K562 (cell line): ENCODE data around the gene ZFP62. TPM values are rescaled to one million over a fixed set of nuclear protein-coding genes. Genes with fewer than 3 reads are reported as not detected.
A peak's percentile ranks its signal among the peaks of the same experiment; 100 is the strongest.

ENCODE experiments used
- ARHGAP35 ChIP-seq: fragments of 450-650 bp; IDR thresholded peaks from 2 replicates; pipeline ENCODE4 v1.6.1; 2018; ENCODE audit not compliant: partially characterized antibody
- BDP1 ChIP-seq: IDR thresholded peaks from 3 replicates; pipeline ENCODE4 v1.6.1; 2011; ENCODE audit not compliant: insufficient read length, insufficient read depth
- CBFA2T2 ChIP-seq: fragments of 450-650 bp; conservative IDR thresholded peaks from 2 replicates; pipeline ENCODE4 v1.6.1; 2017; ENCODE audit warnings: mild to moderate bottlenecking
- CBX5 ChIP-seq: IDR thresholded peaks from 2 replicates; pipeline ENCODE4 v1.6.1; 2014; ENCODE audit warnings: low read depth, borderline replicate concordance
- CEBPG ChIP-seq, 3 experiments: fragments of 200-800 bp in 1 of 3; sonication (Bioruptor generic) in 1 of 3; sonication (generic) in 1 of 3; formaldehyde crosslinking in 1 of 3; IDR thresholded peaks in 2 of 3; conservative IDR thresholded peaks in 1 of 3; 2 replicates each; pipeline versions ENCODE4 v1.6.1 to v1.8.0; 2016 to 2022; ENCODE audit warnings: missing compliant biosample characterization in 2 of 3, missing genetic modification characterization in 2 of 3, mild to moderate bottlenecking in 1 of 3, missing genetic modification reagents in 1 of 3
- CHD2 ChIP-seq: IDR thresholded peaks from 2 replicates; pipeline ENCODE4 v1.6.1; 2011; ENCODE audit warnings: low read depth, low read length
- MAZ ChIP-seq, 2 experiments: fragments of 450-650 bp in 1 of 2; sonication (generic) in 1 of 2; formaldehyde crosslinking; IDR thresholded peaks in 1 of 2; conservative IDR thresholded peaks in 1 of 2; 2 replicates each; pipeline versions ENCODE4 v1.4.0 to v1.5.0; 2020; ENCODE audit warnings: mild to moderate bottlenecking in 1 of 2, missing genetic modification reagents in 1 of 2
- MBD1 ChIP-seq: fragments of 250-450 bp; sonication (Bioruptor Pico); IDR thresholded peaks from 2 replicates; pipeline ENCODE4 v1.8.0; 2022; ENCODE audit warnings: inconsistent platforms
- MED1 ChIP-seq: sonication (generic); formaldehyde crosslinking; IDR thresholded peaks from 2 replicates; pipeline ENCODE4 v1.8.1; 2023; ENCODE audit warnings: missing genetic modification reagents, borderline replicate concordance
- MIER1 ChIP-seq: fragments of 450-650 bp; IDR thresholded peaks from 2 replicates; pipeline ENCODE4 v1.6.1; 2016; ENCODE audit warnings: antibody characterized with exemption, mild to moderate bottlenecking, low read depth
- MXD1 ChIP-seq: fragments of 250-450 bp; sonication (Bioruptor Pico); IDR thresholded peaks from 2 replicates; pipeline ENCODE4 v1.8.0; 2021; ENCODE audit warnings: borderline replicate concordance, mild to moderate bottlenecking, moderate library complexity; ENCODE audit not compliant: poor library complexity, severe bottlenecking
- NFRKB ChIP-seq: fragments of 450-650 bp; IDR thresholded peaks from 2 replicates; pipeline ENCODE4 v1.6.1; 2016; ENCODE audit warnings: low read depth
- NR2C2 ChIP-seq, 2 experiments: fragments of 200-800 bp in 1 of 2; sonication (Bioruptor generic) in 1 of 2; sonication (generic) in 1 of 2; formaldehyde crosslinking in 1 of 2; IDR thresholded peaks; 2 replicates each; pipeline versions ENCODE4 v1.6.1 to v1.8.0; 2016 to 2022; ENCODE audit warnings: mild to moderate bottlenecking in 1 of 2, missing compliant biosample characterization in 1 of 2, missing genetic modification characterization in 1 of 2, missing genetic modification reagents in 1 of 2
- OTX1 ChIP-seq: fragments of 450-650 bp; formaldehyde crosslinking; IDR thresholded peaks from 2 replicates; pipeline ENCODE4 v1.4.0; 2022; ENCODE audit warnings: mild to moderate bottlenecking
- RFX1 ChIP-seq: fragments of 450-650 bp; IDR thresholded peaks from 2 replicates; pipeline ENCODE4 v1.6.1; 2016; ENCODE audit warnings: mild to moderate bottlenecking, moderate library complexity
- SIN3A ChIP-seq, 2 experiments: fragments of 150-350 bp in 1 of 2; IDR thresholded peaks; 2 replicates each; pipeline ENCODE4 v1.6.1; 2011 to 2016; ENCODE audit warnings: borderline replicate concordance in 2 of 2, low read depth in 2 of 2, low read length in 2 of 2, mild to moderate bottlenecking in 2 of 2, moderate library complexity in 2 of 2; ENCODE audit not compliant: control insufficient read depth in 1 of 2
- SIN3B ChIP-seq: fragments of 450-650 bp; IDR thresholded peaks from 2 replicates; pipeline ENCODE4 v1.6.1; 2017; ENCODE audit warnings: low read depth, mild to moderate bottlenecking, moderate library complexity
- SMC3 ChIP-seq: conservative IDR thresholded peaks from 2 replicates; pipeline ENCODE4 v1.6.1; 2011; ENCODE audit warnings: low read depth, low read length, improper control_type of control experiment; ENCODE audit not compliant: insufficient read depth
- TEAD2 ChIP-seq: fragments of 450-650 bp; IDR thresholded peaks from 2 replicates; pipeline ENCODE4 v1.6.1; 2016; ENCODE audit warnings: missing genetic modification characterization, control low read depth, missing compliant biosample characterization
- YY1 ChIP-seq, 3 experiments: IDR thresholded peaks; 2 replicates each; pipeline ENCODE4 v1.6.1; 2011; ENCODE audit warnings: low read length in 2 of 3, mild to moderate bottlenecking in 2 of 3, moderate library complexity in 2 of 3, borderline replicate concordance in 1 of 3, control low read depth in 1 of 3, low read depth in 1 of 3; ENCODE audit not compliant: insufficient read depth in 3 of 3, insufficient replicate concordance in 2 of 3, control insufficient read depth in 1 of 3, insufficient read length in 1 of 3; ENCODE audit errors: extremely low read depth in 1 of 3
- ZKSCAN3 ChIP-seq: fragments of 250-450 bp; sonication (Bioruptor Pico); IDR thresholded peaks from 2 replicates; pipeline ENCODE4 v1.4.0; 2020
- ZNF197 ChIP-seq: fragments of 200-800 bp; sonication (Bioruptor generic); IDR thresholded peaks from 2 replicates; pipeline ENCODE4 v1.6.1; 2016; ENCODE audit warnings: low read depth, missing genetic modification characterization, missing compliant biosample characterization
- ZNF384 ChIP-seq: IDR thresholded peaks from 2 replicates; pipeline ENCODE4 v1.6.1; 2012; ENCODE audit warnings: low read depth, low read length, improper control_type of control experiment
- polyA plus RNA-seq, 8 experiments: library from polyadenylated mRNA; depleted of rRNA in 4 of 8; stranded (reverse) in 5 of 8; unstranded in 3 of 8; fragments of >200 nt; fragmentation: Nextera tagmentation in 2 of 8; fragmentation: Illumina TruSeq in 1 of 8; extraction: Ambion mirVana in 2 of 8; extraction: Trizol in 1 of 8; gene quantifications; 2 replicates each; pipeline versions ENCODE4 v1.2.1 to v1.2.3, GENCODE V29; 2011 to 2014; ENCODE audit warnings: inconsistent platforms in 1 of 8, missing spikeins in 1 of 8
- total RNA-seq, 7 experiments: library from RNA; depleted of rRNA in 6 of 7; stranded (reverse); fragments of >200 nt in 6 of 7; fragmentation: Illumina TruSeq in 2 of 7; extraction: Trizol in 2 of 7; gene quantifications; 2 replicates each; pipeline versions ENCODE4 v1.2.1 to v1.2.3, GENCODE V29; 2011 to 2021; ENCODE audit warnings: low replicate concordance in 1 of 7

ZFP62 gene
- total and polyA plus RNA-seq, 9 of the 15 experiments (the other 6 are each of a cell fraction or from before 2014, with no cell fraction given): 12.2 to 37.5 (median 25.0) TPM

- TF ChIP-seq RFX1 (no peak), MAZ (CRISPR knock-in tag; conservative IDR thresholded peaks at IDR 0.05 in 1 of 2, IDR thresholded peaks at IDR 0.05 in 1 of 2) (peak in 1 of 2 experiments; percentile 82; a peak in 3 of 4 replicates), MED1 (CRISPR knock-in tag) (no peak), MBD1 (CRISPR knock-in tag) (no peak), SIN3A (IDR thresholded peaks at IDR 0.05; ENCODE audit: borderline replicate concordance in 2 of 2, control insufficient read depth in 1 of 2, low read depth in 2 of 2, low read length in 2 of 2) (no peak), NR2C2 (CRISPR knock-in tag; IDR thresholded peaks at IDR 0.05) (no peak), NR2C2 (tag; IDR thresholded peaks at IDR 0.05) (peak; percentile 86), CEBPG (CRISPR knock-in tag; IDR thresholded peaks at IDR 0.05) (peak; percentile 30; the same call in 1 of the 2 replicates), CEBPG (tag; conservative IDR thresholded peaks at IDR 0.05 in 1 of 2, IDR thresholded peaks at IDR 0.05 in 1 of 2) (no peak), BDP1 (no peak), YY1 (IDR thresholded peaks at IDR 0.05; ENCODE audit: borderline replicate concordance in 1 of 3, control insufficient read depth in 1 of 3, extremely low read depth in 1 of 3, insufficient read depth in 3 of 3, insufficient read length in 1 of 3, insufficient replicate concordance in 2 of 3, low read depth in 1 of 3, low read length in 2 of 3) (peak; percentile 63 to 91 (median 85)), SMC3 (no peak), CHD2 (peak; percentile 52; the same call in 1 of the 2 replicates), TEAD2 (no peak), CBFA2T2 (no peak), SIN3B (no peak), ZNF197 (CRISPR knock-in tag) (no peak), NFRKB (peak; percentile 88), OTX1 (CRISPR knock-in tag) (no peak), MIER1 (no peak), ARHGAP35 (no peak), ZNF384 (peak; percentile 65), CBX5 (no peak), MXD1 (CRISPR knock-in tag) (no peak), ZKSCAN3 (CRISPR knock-in tag) (no peak)
These were observed 29.7 kb downstream of the ZFP62 start (continued) for GRCh38 chr5:180831139-180832093.
